Adrenal gland (tissue), 12 donors: ENCODE results near the gene OSTC. TPM values are rescaled to one million over a fixed set of nuclear protein-coding genes. Genes with fewer than 3 reads are reported as not detected.

ENCODE experiments used
- polyA plus RNA-seq, 3 donors: library from polyadenylated mRNA; stranded (reverse); fragments of 200-250 nt in 2 of 3; fragments of 350-450 nt in 1 of 3; fragmentation: Illumina TruSeq in 1 of 3; extraction: RNeasy Lipid Tissue Mini Kit (QIAGEN cat#74804) in 1 of 3; gene quantifications; one replicate each; pipeline ENCODE4 v1.2.3, GENCODE V29; 2013 to 2014
- small RNA-seq, 2 donors: library from RNA; depleted of rRNA; stranded (forward); fragments of <200 nt; gene quantifications; one replicate each; pipeline ENCODE3, GENCODE V24; 2016
- total RNA-seq, 9 donors: library from RNA; depleted of rRNA in 4 of 9; stranded (reverse); fragments of >200 nt in 4 of 9; fragments of 120-200 nt in 1 of 9; fragmentation: NEBNext Ultra II Directional in 1 of 9; extraction: Animal tissue kit (Norgen Biotek cat#: 25700) in 1 of 9; gene quantifications; one replicate each; pipeline versions ENCODE4 v1.1.0 to v1.2.4, GENCODE V29; 2013 to 2023
- donor health status: healthy with polysubstance abuse.
- donor health status: Bipolar disorder and iron deficiency.
- donor health status: DM: yes; HTN: yes; CAD: no.
- donor health status: DM: no; HTN: no; CAD: no.
- donor health status: DM: no; HTN: no; CAD: no.
- donor health status: DM: yes; HTN: yes; CAD: no.

Gene OSTC
- total and polyA plus RNA-seq, 12 donors = 50.4 to 297 (median 75.7) TPM

Small RNA genes lying within 50 kb of the gene (small RNA-seq; reads per million reads assigned to genes)
- 0 reads per million in 2 donors for gene RNU6-431P

Other genes starting within 250 kb of the OSTC start
- gene RPL34, start 30.0 kb upstream of the OSTC start, total RNA-seq = 1,000 to 10,000 TPM in 3 of 9 donors, 100 to 1,000 TPM in 6; 516 to 1,554 (median 963) TPM
- 1,000 to 10,000 TPM in 2 of 3 donors, 100 to 1,000 TPM in 1; 902 to 4,489 (median 3,388) TPM for gene RPL34, start 30.0 kb upstream of the OSTC start, polyA plus RNA-seq
- 10 to 100 TPM in 1 of 9 donors, 1 to 10 TPM in 7, under 1 TPM in 1; 0.78 to 12.5 (median 3.2) TPM for gene ETNPPL, start 112.5 kb downstream of the OSTC start, total RNA-seq
- gene ETNPPL, start 112.5 kb downstream of the OSTC start, polyA plus RNA-seq = 10 to 100 TPM in 1 of 3 donors, 1 to 10 TPM in 1, under 1 TPM in 1; 0.56 to 41.8 (median 2.1) TPM